AG04450 (cell line): ENCODE results near the gene C4BPA. TPM values are rescaled to one million over a fixed set of nuclear protein-coding genes. Genes with fewer than 3 reads are reported as not detected.

Experiments
- CTCF ChIA-PET: fragments of 300-600, 350-600 bp; formaldehyde crosslinking; extraction: SDS; loops from one replicate; lab custom pipeline; 2022; ENCODE audit warnings: antibody characterized with exemption, inconsistent platforms; lab: Charles Lee
- POLR2A ChIA-PET: fragments of 350-600 bp; formaldehyde crosslinking; extraction: SDS; loops from one replicate; lab custom pipeline; 2021; ENCODE audit warnings: antibody characterized with exemption, inconsistent platforms; lab: Yijun Ruan, JAX
- DNase-seq: peaks from one replicate; pipeline ENCODE4 v3.0.0-alpha.2; 2011; ENCODE audit warnings: low read depth, low spot score
- H3K27ac ChIP-seq: one replicate; pipeline ENCODE4 v1.5.1; 2012; ENCODE audit warnings: low read depth, low read length, control low read depth
- H3K27me3 ChIP-seq: one replicate; pipeline ENCODE4 v1.6.0; 2012; ENCODE audit warnings: low read length; ENCODE audit not compliant: control insufficient read depth, insufficient read depth
- H3K4me3 ChIP-seq: 2 replicates; pipeline ENCODE4 v1.5.1; 2011; ENCODE audit warnings: mild to moderate bottlenecking, low read depth, low read length, control low read depth
- H3K9me3 ChIP-seq: 2 replicates; pipeline ENCODE4 v1.5.1; 2012; ENCODE audit warnings: low read length; ENCODE audit not compliant: control insufficient read depth, insufficient read depth
- CTCF ChIP-seq: IDR thresholded peaks from 2 replicates; pipeline ENCODE4 v1.5.1; 2011; ENCODE audit warnings: low read depth, low read length, control low read depth, inconsistent platforms
- polyA plus RNA-seq: library from polyadenylated mRNA; depleted of rRNA; stranded (reverse); fragments of >200 nt; gene quantifications from 2 replicates; pipeline ENCODE4 v1.2.3, GENCODE V29; 2011

Gene C4BPA
- polyA plus RNA-seq, 1 experiment, result not detected

DNA sequence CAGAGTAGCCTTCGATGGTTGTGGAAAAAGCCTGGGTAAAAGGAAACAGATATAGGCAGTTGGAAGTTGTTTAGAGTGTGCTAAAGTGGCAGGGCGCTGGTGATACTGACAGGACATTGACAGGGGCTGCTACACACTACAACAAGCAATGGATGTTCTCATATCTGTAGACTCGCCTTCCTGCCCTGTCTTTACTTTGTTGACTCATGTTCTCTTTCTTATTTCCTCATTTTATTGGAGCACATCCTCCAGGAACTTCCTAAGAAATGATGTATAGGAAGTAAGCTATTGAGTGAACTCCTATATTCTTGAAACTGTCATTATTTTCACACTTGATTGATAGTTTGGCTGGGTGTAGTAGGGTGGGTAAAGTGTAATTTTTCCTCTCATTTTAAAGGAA, 51.0 kb downstream of the C4BPA start:
- CTCF ChIA-PET, result no interaction called here
- TF ChIP-seq CTCF, result no peak

GRCh38 chr1:207156095-207156494, 52.1 kb downstream of the C4BPA start:
- POLR2A ChIA-PET, result no interaction called here
- H3K27me3 ChIP-seq, result peaks cover 3% of the 10 kb centered on the region
- H3K9me3 ChIP-seq, result no peaks in the 10 kb centered on the region
- no peak for DNase-seq
- TF ChIP-seq CTCF, result no peak
- no peak overlapping the region for H3K27ac ChIP-seq
- CTCF ChIA-PET, result no interaction called here
- H3K4me3 ChIP-seq, result no peak overlapping the region

More for the DNA sequence above, 51.0 kb downstream of the C4BPA start:
- Histone ChIP-seq H3K4me3 (no peak overlapping the region), H3K9me3 (no peaks in the 10 kb centered on the region), H3K27ac (no peak overlapping the region), H3K27me3 (peaks cover 3% of the 10 kb centered on the region)
- POLR2A ChIA-PET, result no interaction called here
- no peak for DNase-seq

- DNase-seq, result no peak
- ChIA-PET CTCF (no interaction called here), POLR2A (no interaction called here)
- H3K4me3 ChIP-seq, result no peak overlapping the region
- H3K9me3 ChIP-seq, result no peaks in the 10 kb centered on the region
- no peak for TF ChIP-seq CTCF
- H3K27ac ChIP-seq, result no peak overlapping the region
- H3K27me3 ChIP-seq, result peaks cover 3% of the 10 kb centered on the region
These were observed 52.8 kb downstream of the C4BPA start for GRCh38 chr1:207156826-207157225.

- Histone ChIP-seq H3K9me3 (no peaks in the 10 kb centered on the region), H3K27ac (no peak overlapping the region), H3K4me3 (no peak overlapping the region), H3K27me3 (no peaks in the 10 kb centered on the region)
- ChIA-PET POLR2A (no interaction called here), CTCF (no interaction called here)
- no peak for TF ChIP-seq CTCF
- DNase-seq, result no peak
These were observed 60.1 kb downstream of the C4BPA start for GRCh38 chr1:207164086-207164485.

- DNase-seq, result no peak
- no peak for TF ChIP-seq CTCF
- Histone ChIP-seq H3K9me3 (no peaks in the 10 kb centered on the region), H3K4me3 (no peak overlapping the region), H3K27me3 (peaks cover 3% of the 10 kb centered on the region), H3K27ac (no peak overlapping the region)
- CTCF ChIA-PET, result no interaction called here
- POLR2A ChIA-PET, result no interaction called here
These were observed 68.3 kb downstream of the C4BPA start for GRCh38 chr1:207172321-207172720.
